CD1c-positive myeloid dendritic cell (primary cell): ENCODE measurements around the gene CCDC188.
"Not testable (repeated sequence)": the region's sequence is repeated elsewhere in the genome, so short reads cannot be mapped to it uniquely, and the experiment has no call there.

Experiments
- DNase-seq: peaks from one replicate; pipeline ENCODE4 v3.0.0-alpha.2; 2016; ENCODE audit errors: extremely low spot score

The CCDC188 gene

DNA sequence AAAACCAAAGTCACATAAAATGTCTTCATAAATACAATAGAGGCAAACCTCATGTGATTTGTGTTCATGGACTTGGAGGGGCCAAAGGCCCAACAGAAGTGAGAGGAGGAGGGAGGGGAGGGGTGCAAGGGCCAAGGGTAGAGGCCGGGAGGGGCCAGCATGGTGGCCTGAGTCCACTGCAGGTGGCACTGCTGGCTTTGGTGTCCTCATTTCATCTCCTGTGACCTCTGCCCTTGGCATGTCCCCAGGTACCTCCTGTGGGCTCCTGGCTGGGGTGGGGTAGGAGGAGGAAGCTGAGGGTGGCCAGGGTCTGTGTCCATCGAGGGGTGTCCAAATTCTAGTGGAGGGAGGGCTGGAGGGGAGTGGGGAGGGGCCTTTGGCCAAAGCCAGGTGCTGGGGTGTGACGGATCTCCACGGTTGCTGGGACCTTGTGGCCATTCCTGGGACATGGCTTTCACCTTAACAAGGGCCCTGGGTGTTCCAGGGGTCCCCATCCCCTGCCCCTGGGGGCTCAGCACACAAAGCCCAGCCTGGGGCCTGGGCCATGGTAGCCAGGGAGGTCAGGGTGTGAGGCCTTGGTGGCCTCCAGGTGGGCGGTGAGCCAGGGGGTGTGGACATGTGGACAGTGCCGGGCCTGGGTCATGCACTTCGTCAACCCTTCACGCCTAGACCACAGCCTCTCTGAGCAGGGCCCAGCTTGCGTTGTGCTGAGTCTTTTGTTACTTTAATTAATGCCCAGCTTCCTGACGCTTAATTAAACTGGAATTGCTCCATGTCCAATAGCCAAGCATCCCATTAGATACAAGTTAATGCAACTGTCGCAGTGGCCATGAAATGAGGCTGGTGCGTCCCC lies 20.7 kb upstream of the CCDC188 start:
- DNase-seq: no peak

DNA sequence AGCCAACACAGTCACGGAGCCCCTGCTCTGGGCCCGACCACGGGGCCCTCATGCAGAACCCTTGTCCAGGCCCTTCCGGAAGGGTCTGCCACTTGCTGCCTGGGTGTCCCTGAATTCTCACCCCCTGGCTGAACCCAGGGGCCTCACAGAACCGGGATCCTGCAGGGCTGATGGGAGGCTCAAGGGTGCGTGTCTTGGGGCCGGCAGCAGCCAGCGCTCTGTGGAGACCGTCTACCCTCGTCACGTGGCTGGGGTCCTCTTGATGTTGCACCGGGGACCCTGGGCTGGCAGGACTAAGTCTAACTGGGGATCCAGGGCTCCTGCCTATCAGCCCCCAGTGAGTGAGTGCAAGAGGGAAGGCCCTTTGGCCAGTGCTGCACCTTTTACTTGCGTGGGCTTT lies 19.3 kb upstream of the CCDC188 start:
- no peak for DNase-seq

DNA sequence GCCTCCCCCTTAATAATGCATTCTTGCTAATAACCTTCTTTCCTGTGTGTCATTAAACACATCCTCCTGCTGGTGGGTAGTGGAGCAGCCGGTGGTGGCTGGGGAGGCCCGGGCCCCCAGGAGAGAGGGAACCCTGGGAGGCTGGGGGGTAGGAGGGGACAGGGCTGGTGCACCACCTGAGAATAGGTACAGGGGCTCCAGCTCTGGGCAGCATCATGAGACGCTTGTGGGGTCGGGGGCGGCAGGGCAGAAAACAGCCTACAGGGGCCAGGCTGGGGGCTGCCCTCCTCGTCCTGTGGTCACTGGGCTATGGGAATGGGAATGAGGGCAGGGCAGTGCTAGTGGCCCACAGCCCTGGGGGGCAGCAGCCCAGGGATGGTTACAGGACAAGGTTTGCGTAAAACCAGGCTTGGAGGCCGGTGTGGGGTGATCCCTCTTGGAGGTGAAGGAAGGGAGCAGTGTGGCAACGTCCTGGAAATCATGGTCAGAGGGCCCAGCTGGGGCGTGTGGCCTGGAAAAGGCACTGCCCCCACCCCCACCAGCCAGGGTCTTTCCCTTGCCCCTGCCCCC lies 18.5 kb upstream of the CCDC188 start:
- DNase-seq: no peak

DNA sequence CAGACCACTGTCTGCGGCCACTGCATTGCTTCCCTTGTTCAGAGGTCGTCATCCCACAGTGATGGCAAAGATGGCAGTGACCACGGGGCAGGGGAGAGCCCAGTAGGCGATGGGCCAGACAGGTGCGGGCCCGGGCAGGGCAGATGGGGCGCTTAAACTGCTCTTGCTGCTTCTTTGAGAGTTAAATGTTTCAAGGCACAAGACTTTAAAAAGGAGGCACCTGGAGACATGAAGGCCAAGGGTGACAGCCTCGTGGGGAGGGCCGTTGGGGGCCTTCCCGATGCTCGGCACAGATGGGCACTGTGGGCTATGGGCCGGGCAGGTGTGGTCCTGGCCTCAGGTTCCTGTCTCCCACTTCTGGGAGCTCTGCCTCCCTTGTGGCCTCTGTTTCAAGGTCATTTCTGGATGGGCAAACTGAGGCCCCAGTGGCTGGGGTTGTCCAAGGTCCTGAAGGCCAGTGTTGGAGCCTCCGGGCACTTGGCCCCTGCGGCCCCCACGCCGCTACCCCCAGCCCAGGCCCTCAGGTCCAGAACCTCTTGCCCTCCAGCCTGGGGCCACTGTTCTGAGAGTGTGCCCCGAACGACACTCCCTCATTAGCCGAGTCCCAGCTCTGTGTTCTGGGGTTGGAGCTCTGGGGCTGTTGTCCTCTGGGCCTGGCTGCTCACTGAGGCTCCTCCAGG lies 16.9 kb upstream of the CCDC188 start:
- DNase-seq: no peak

DNA sequence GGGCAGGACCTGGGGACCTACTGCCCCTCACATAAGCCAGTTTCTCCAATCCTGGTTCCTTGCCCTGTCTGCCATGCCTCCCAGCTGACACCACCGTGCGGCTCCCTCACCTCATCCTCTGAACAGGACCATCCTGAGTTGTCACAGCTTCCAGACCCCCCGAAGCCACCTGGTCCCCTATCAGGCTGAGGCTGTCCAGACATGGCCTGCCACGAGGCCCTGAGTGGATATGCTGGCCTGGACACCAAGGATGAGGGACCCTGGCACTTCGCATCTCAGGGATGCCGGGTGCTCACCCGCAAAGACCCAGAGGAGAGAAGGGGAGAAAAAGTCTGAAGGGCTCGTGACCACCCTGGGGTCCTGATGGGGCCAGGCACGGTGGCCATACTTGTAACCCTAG lies 15.8 kb upstream of the CCDC188 start:
- DNase-seq: no peak

DNA sequence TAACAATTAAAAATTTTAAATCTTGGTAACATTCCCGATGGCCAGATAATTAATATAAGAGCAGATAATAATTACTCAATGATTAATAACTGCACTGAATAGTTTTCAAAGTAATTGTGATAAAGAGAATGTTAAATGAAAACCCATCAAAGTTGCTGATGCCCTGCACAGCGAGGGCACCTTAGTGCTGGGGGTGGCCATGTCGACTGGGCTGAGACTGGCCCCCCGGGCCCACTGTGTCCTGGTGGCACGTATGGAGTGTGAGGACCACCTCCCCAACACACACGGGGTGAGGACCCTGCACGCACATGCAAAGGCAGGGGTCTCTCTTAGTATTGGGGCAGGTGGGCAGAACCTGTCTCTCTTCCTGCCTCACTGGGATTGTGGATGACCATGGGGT lies 15.1 kb upstream of the CCDC188 start:
- DNase-seq: no peak

DNA sequence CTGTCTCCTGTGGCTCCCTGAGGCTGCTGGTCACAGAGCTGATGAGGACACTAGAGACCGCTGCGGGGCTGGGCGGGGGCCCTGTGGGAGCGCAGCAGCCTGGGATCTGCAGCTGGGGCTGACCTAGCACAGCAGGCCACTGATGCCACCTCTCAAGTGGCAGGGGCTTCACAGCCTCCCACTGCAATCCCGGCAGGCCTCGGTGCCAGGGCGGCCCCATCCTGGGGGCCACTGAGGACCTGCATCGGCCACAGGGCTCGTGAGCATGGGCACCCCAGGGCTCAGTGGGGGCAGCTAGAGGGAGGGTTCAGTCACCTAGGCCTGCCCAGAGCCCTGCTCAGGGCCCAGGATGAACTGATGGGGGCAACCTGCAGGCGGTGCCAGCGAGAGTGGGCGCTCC lies 14.6 kb upstream of the CCDC188 start:
- DNase-seq: no peak

DNA sequence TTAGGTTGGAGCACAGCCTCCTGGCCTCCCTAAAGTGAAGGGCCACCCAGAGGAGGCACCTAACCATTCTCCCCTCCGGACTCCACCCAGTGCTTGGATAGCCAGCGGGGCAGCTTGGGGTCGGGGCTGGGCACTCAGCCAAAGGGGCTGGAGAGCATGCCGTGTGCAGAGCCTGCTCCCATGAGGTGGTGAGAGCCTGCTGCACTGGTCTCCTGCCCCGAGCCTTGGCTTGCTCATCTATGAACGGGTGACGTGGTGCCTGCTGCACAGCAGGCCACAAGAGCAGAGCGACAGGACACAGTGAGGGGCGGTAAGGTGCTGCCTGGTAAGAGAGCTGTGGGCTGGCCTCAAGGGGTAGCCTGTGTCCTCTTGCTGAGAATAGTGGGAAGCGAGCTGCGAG lies 14.0 kb upstream of the CCDC188 start:
- no peak for DNase-seq

DNA sequence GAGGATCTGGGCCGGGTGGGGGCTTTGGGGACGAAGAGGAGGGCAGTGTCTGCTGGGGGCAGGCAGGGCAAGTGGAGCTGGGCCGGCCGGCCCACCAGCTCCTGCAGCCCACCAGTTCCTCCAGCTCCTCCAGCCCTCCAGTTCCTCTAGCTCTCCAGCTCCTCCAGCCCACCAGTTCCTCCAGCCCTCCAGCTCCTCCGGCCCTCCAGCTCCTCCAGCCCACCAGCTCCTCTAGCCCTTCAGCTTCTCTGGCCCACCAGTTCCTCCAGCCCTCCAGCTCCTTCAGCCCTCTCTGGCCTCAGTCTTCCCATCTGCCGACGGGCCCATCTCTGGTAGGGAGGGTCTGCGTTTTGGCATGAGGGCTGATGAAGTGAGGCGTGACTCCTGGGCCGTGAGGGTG lies 9.2 kb upstream of the CCDC188 start:
- DNase-seq: no peak

DNA sequence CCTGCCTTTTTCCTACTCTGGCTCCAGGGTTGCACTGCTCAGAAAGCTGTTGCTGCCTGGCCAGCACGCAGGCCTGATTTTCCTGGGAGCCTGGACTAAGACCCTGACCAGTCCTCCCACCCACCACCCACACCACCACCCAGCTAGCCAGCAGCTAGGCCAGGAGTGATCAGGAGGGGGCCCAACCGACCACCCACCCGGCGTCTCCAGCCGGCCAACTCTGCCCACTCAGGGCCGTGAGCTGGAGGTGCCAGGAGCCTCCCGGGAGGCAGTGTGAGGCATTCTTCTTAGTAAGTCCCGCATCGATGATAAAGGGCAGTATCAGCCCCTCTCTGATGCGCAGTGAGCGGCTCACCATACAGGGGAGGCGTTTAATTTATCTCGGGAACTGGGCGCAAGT lies 8.7 kb upstream of the CCDC188 start:
- not testable (repeated sequence) for DNase-seq

DNA sequence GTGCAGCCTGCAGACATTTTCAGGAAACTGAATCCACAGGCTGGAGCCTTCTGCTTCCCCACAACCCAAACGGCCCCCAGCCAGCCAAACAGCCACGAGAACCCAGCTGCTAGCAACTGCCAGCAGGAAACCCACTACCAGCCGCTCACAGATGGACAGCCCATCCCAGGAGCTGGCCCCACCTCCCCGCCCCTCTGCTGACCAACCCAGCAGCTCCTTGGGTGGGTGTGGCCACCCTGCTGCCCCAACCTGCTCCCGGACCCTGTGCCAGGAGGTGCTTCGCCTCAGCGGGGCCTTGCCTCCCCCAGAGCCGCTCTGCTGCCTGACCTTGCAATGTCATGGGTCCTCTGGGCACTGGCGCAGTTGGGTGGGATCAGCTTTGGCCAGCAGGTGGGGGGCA lies 8.2 kb upstream of the CCDC188 start:
- no peak for DNase-seq

DNA sequence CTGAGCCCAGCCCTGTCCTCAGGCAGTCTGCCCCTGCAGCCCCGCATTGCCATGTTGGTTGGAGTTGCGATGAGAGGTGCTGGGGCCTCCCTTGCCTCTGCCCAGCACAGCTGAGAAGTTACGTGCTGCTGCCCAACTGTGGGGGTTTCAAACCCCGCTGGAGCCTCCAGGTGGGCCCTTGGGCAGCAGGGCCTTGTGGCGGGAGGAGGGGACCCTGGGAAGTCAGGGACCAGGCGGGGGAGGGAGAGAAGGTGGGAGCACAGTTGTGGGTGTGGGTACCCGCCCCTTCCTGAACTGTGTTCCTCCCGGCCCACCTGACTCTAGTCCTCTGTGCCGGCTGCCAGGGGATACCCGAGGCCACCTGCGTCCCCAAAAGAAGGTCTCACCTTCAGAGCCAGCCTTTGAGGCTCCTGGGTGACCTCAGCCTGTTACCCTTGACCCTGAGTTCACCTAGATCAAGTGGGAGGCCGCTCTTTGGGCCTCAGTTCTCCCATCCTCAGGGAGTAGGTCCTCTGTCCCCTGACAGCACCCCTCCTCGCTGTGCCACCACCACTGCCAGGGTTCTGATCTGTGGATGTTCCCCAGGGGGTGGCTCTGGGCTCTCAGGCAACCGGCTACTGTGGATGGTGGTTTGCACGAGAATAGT lies 7.7 kb upstream of the CCDC188 start:
- no peak for DNase-seq

DNA sequence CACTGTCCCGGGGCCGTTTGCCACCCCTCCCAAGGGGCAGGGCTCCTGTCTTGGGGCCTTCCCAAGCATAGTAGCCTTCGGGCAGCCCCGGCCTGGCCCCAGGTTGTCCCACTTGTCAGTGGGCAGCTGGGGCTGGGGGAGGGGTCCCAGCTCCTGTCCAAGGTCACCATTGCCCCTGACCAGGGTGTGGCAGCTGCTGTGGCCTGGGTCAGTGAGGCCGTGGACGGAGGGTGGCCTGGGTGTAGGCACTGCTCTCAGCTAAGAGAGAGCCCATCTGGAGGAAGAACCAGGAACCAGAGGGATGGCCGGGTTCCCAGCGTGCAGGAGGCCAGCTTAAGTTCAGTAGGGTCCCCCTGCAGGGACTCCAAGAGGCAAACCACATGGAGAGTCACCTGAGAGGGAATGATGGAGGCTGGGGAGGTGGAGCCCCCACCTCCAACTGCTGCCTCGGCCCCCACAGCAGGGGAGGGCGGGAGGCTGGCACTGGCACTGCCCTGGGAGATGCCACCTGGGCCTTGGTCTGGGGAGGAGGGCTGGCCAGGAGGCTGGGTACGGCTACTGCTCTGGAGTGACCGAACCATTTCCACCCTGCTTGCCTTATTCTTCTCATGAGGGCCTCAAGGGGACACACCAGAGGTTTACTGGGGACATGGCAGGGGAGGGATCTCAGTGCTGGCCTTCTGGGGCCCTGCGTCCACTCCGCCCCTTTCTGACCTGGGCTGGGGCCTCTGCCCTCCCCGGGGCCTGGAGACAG lies 6.8 kb upstream of the CCDC188 start:
- DNase-seq: no peak

DNA sequence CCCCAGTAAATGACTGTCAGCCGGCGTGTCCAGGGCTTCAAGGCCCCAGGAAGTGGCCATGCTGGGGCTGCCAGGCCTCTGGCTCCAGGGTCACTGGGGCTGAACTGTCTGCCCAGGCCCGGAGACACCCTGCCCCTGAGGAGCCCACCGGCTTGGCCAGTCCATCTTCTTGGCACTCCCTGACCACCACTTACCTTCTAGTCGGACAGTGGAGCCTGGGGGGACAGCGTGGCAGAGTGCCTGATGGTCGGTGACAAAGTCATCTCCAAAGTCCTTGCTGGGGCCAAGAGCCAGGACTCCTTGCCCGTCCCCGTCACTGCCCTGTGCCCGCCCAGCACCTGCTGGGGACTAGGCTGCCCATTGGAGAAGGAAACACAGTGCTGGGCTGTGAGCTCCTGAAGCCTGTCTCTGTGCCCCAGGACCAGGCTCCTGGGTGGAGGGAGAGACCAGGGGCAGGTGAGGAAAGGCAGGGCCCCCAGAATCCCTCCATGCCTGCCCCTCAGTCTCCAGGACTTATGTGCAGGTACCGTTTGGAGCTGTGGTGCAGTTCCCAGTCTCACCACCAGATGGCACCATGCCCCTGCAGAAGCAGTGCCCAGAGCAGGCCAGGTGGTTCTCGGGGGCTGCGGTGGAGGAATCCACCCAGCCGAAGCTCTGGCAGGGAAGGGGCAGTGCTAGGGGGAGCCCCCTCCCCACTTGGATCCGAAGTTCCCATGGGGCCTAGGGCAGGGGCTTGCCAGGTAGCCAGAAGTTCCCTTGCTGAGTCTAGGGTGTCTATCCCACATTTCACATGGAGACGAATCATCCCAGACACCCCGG lies 6.0 kb upstream of the CCDC188 start:
- peak; percentile 86 for DNase-seq

DNA sequence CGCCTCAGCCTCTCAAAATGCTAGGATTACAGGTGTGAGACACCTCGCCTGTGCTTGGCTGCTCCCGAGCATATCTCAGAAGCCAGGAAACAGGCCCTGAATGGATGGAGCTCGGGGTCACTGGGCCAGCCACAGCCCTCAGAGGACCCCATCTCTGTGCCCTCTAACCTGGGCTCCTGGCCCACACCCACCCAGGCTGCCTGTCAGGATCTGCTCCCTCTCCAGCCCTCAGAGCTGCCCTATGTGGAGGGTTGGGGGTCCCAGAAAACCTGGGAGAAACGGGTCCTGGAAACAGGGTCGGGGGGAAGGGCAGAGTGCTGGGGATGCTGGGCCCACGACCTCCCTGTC lies 5.2 kb upstream of the CCDC188 start:
- no peak for DNase-seq

DNA sequence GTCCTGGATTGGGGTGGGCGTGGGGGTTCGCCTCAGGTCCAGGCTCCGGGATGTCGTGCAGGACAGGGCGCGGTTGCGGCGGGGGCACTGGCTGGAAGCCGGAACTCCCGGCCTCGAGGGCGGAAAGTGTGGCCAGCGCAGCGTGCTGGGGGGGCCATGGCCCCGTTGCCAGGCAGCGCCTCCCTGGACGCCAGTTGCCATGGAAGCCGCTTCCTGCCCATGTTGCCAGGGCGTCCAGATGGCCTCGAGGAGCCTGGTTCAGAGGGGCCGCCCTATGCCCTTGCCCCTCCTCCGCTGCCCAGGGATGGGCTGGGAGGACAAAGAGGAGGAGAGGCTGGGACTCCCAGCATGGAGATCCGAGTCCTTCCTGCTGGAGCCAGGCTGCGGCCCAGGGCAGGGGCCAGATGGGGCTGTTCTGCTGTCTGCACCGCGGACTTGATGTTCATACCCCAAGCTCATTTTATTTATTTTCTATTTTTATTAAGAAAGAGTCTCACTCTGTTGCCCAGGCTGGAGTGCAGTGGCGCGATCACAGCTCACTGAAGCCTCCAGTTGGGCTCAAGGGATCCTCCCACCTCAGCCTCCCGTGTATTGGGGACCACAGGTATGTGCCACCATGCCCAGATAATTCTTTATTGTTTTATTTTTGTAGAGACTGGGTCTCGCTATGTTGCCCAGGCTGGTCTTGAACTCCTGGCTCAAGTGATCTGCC lies 4.6 kb upstream of the CCDC188 start:
- peak; percentile 55 for DNase-seq

DNA sequence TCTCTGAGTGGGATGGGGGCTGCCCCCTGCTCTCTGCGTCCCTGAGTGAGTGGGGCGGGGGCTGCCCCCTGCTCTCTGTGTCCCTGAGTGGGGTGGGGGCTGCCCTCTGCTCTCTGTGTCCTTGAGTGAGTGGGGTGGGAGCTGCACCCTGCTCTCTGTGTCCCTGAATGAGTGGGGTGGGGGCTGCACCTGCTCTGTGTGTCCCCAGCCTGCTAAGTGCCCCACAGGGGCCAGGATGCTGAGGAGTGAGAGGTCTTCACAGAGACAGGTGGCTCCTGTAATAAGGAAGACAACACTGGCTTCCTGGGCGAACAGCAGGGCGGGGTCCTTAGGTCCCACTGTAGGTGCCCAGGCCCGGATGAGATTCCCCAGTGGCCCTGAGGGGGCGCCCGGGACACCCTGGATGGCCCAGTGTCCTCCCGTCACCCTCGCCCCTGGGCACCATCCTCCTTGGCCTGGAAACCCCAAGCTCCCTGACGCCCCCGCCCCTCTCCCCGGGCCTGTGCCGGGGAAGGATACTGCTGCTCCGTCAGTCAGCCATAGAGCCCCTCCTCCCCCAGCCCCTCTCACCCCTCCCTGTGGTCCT lies 3.8 kb upstream of the CCDC188 start:
- no peak for DNase-seq

DNA sequence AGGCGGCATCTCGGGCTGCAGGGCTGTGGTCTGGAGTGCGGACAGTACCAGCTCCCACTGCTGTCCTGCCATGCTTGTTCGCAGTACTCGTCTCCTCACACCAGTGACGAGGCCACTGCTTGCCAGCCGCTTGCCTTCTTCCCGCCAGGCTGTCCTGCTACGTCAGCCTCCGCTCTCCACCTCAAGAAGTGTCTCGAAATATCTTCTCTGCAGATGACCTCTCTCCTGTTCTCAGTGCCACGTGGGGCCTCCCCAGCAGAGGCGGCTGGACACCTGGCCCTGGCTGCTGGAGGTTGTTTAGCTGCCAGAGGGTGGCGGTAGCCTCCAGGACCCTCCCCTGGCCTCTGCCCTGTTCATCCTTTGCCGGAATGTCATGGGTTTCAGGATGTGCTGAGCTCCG lies 3.1 kb upstream of the CCDC188 start:
- no peak for DNase-seq

DNA sequence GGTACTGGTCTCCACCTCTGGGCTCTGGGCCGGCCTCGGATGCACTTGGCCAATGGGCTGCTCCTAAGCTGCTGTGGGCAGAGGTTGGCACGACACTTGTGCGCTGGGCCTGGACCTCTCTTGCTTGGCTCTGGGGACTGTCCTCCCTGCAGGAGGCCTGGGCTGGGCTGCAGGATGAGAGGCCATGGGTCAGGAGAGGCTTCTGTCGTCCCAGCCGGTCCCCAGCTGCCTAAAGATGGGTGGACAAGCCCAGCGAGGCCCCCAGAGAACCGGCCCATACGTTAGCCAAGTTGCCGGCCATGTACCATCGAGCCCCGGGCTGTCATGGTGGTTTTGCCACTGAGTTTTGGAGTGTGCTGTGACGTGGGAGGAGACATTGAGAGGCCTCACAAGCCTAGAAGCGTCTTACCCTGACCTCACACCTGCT lies 1.6 kb upstream of the CCDC188 start:
- no peak for DNase-seq

DNA sequence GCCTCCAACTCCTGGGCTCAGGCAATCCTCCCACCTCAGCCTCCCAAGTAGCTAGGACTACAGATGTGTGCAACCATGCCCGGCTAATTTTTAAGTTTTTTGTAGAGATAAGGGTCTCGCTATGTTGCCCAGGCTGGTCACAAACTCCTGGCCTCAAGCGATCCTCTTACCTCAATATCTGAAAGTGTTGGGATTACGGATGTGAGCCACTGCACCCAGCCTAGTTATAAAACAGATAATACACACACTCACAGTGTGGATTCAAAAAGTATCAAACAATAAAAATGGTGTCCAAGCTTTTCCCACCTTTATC lies 377 bp upstream of the CCDC188 start:
- no peak for DNase-seq
